Endothelial cell of umbilical vein (primary cell): Measurements from ENCODE around the gene SNW1. TPM values are rescaled to one million over a fixed set of nuclear protein-coding genes. Genes with fewer than 3 reads are reported as not detected.

ENCODE experiments used
- BruUV-seq: library from RNA; stranded (reverse); fragments of 400-500 nt; replicated peaks from 2 replicates; lab custom pipeline; 2021; lab: Mats Ljungman, UMichigan
- CTCF ChIA-PET: fragments of 300-600, 350-600 bp; sonication (Branson Sonifier 250); formaldehyde crosslinking; loops from one replicate; lab custom pipeline; 2021; ENCODE audit warnings: antibody characterized with exemption, inconsistent platforms; lab: Charles Lee
- POLR2A ChIA-PET: fragments of 300-600, 350-600 bp; sonication (Branson Sonifier 250); formaldehyde crosslinking; loops from one replicate; lab custom pipeline; 2021; ENCODE audit warnings: antibody characterized with exemption, inconsistent platforms; lab: Charles Lee
- DNase-seq: peaks from one replicate; pipeline ENCODE4 v3.0.0-alpha.2; 2011; ENCODE audit warnings: low read depth, low spot score
- FAIRE-seq: peaks from 2 replicates; lab custom pipeline; 2011; peaks lifted over from hg19 to GRCh38; lab: Jason Lieb, UNC
- H2AFZ ChIP-seq: 2 replicates; pipeline ENCODE4 v1.6.0; 2012; ENCODE audit warnings: low read depth, low read length, control low read depth, inconsistent platforms
- H3K27ac ChIP-seq: 2 replicates; pipeline ENCODE4 v1.5.1; 2011; ENCODE audit warnings: low read depth, mild to moderate bottlenecking, control low read depth, low read length, moderate library complexity; ENCODE audit not compliant: insufficient read depth
- H3K27me3 ChIP-seq, 2 experiments: 2 replicates each; pipeline versions ENCODE4 v1.6.0 to v1.6.1; 2011; ENCODE audit warnings: low read length in 2 of 2, mixed read lengths in 1 of 2; ENCODE audit not compliant: control insufficient read depth in 2 of 2, insufficient read depth in 2 of 2
- H3K36me3 ChIP-seq, 2 experiments: 2 replicates in 1 of 2; 3 replicates in 1 of 2; pipeline ENCODE4 v1.5.1; 2011; ENCODE audit warnings: low read length in 2 of 2, mild to moderate bottlenecking in 1 of 2, moderate library complexity in 1 of 2; ENCODE audit not compliant: control insufficient read depth in 2 of 2, insufficient read depth in 2 of 2; ENCODE audit errors: extremely low read depth in 1 of 2
- H3K4me1 ChIP-seq: 3 replicates; pipeline ENCODE4 v1.5.1; 2011; ENCODE audit warnings: mild to moderate bottlenecking, low read length; ENCODE audit not compliant: control insufficient read depth, insufficient read depth; ENCODE audit errors: extremely low read depth
- H3K4me2 ChIP-seq: 2 replicates; pipeline ENCODE4 v1.6.1; 2011; ENCODE audit warnings: low read length, control low read depth, mixed read lengths; ENCODE audit not compliant: insufficient read depth
- H3K4me3 ChIP-seq, 3 experiments: fragments of 200-600 bp in 1 of 3; sonication (generic), shearing (Covaris generic) in 1 of 3; replicated peaks in 1 of 3; 2 replicates each; pipeline ENCODE4 v1.5.1; 2011 to 2016; ENCODE audit warnings: control low read depth in 3 of 3, low read length in 3 of 3, mild to moderate bottlenecking in 2 of 3, inconsistent platforms in 1 of 3, low read depth in 1 of 3, moderate library complexity in 1 of 3; ENCODE audit not compliant: insufficient read depth in 1 of 3
- H3K79me2 ChIP-seq: 2 replicates; pipeline ENCODE4 v1.6.0; 2012; ENCODE audit warnings: low read length, inconsistent platforms; ENCODE audit not compliant: control insufficient read depth, insufficient read depth
- H3K9ac ChIP-seq: replicated peaks from 2 replicates; pipeline ENCODE3; 2011; ENCODE audit warnings: low read length, control low read depth; ENCODE audit not compliant: insufficient read depth; ENCODE audit errors: extremely low read depth
- H3K9me1 ChIP-seq: replicated peaks from 3 replicates; pipeline ENCODE4 v1.6.0; 2011; ENCODE audit warnings: mild to moderate bottlenecking, low read length; ENCODE audit not compliant: control insufficient read depth, insufficient read depth; ENCODE audit errors: extremely low read depth
- H3K9me3 ChIP-seq: replicated peaks from 2 replicates; pipeline ENCODE4 v1.5.1; 2012; ENCODE audit warnings: low read length, inconsistent platforms; ENCODE audit not compliant: control insufficient read depth, insufficient read depth
- H4K20me1 ChIP-seq: replicated peaks from 2 replicates; pipeline ENCODE3; 2011; ENCODE audit warnings: mild to moderate bottlenecking, low read length; ENCODE audit not compliant: control insufficient read depth, insufficient read depth; ENCODE audit errors: extremely low read depth
- EZH2 ChIP-seq: IDR thresholded peaks from 2 replicates; pipeline ENCODE4 v1.6.1; 2012; ENCODE audit warnings: borderline replicate concordance, low read depth, mild to moderate bottlenecking, moderate library complexity, low read length, inconsistent platforms; ENCODE audit not compliant: severe bottlenecking
- FOS ChIP-seq: IDR thresholded peaks from 2 replicates; pipeline ENCODE4 v1.6.1; 2011; ENCODE audit warnings: mild to moderate bottlenecking, low read length, moderate library complexity, borderline replicate concordance; ENCODE audit not compliant: insufficient read depth
- GATA2 ChIP-seq: IDR thresholded peaks from 2 replicates; pipeline ENCODE4 v1.7.0; 2011; ENCODE audit warnings: low read depth, mild to moderate bottlenecking, moderate library complexity, mixed read lengths, low read length; ENCODE audit not compliant: insufficient read length, insufficient read depth
- JUN ChIP-seq: IDR thresholded peaks from 2 replicates; pipeline ENCODE4 v1.6.1; 2011; ENCODE audit warnings: borderline replicate concordance, low read depth; ENCODE audit not compliant: insufficient read length, insufficient read depth
- POLR2A ChIP-seq: IDR thresholded peaks from 2 replicates; pipeline ENCODE4 v1.6.1; 2012; ENCODE audit warnings: low read depth, mild to moderate bottlenecking, control low read depth, low read length
- dilution Hi-C: fragments of 300-500 bp; cut with MboI; formaldehyde crosslinking; loops from one replicate; pipeline ENCODE4 v1.15.0; 2019; ENCODE audit warnings: low sequenced_read_pairs; ENCODE audit not compliant: extremely low pct_ligation_motif_present
- intact Hi-C: fragments of 100-400 bp; cut with micrococcal nuclease; formaldehyde crosslinking; loops from one replicate; pipeline ENCODE4 v1.10.0; 2022
- polyA plus RNA-seq, 4 experiments: library from polyadenylated mRNA; depleted of rRNA in 3 of 4; stranded (reverse) in 3 of 4; unstranded in 1 of 4; fragments of >200 nt; gene quantifications; 2 replicates each; pipeline versions ENCODE4 v1.2.1 to v1.2.3, GENCODE V29; 2011 to 2012; ENCODE audit warnings: missing spikeins in 1 of 4
- total RNA-seq: library from RNA; stranded (reverse); gene quantifications from 2 replicates; pipeline ENCODE4 v1.2.3, GENCODE V29; 2021
- TF ChIP-seq, protein P1 (sequence below), 2 donors: IDR thresholded peaks; 1 replicate in 1 of 2; 2 replicates in 1 of 2; pipeline ENCODE4 v1.5.1; 2011; ENCODE audit warnings: low read length in 2 of 2, mild to moderate bottlenecking in 2 of 2, moderate library complexity in 2 of 2, control low read depth in 1 of 2, inconsistent platforms in 1 of 2, low read depth in 1 of 2; ENCODE audit not compliant: insufficient read depth in 1 of 2; ENCODE audit errors: extremely low read depth in 1 of 2
- TF ChIP-seq, protein P2 (sequence below): IDR thresholded peaks from 2 replicates; pipeline ENCODE4 v1.6.1; 2011; ENCODE audit not compliant: insufficient read depth, insufficient read length

SNW1 gene
- total and polyA plus RNA-seq, 2 donors (not counting 3 experiments of a cell fraction or from before 2014, with no cell fraction given) = 14.3 to 104 TPM

DNA sequence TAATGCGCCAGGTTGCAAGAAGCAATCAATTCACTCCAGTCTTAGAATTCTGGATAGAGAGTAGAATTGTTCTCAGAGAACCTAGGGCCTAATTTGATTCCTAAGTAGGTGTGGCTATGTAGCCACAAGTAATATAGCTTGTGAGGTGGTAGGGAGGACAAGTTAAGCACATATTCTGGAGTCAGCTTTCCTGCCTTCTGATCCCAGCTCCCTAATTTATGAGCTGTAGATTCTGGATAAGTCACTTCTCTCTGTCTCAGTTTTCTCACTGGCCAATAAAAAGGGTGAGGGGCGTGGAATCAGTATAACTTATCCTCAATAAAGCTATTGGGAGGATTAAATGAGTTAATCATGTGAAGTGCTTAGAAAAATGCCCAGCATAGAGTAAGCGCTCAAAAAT is 3.0 kb upstream of the SNW1 start:
- H2AFZ ChIP-seq = no peak overlapping the region
- no peaks in the 10 kb centered on the region for H4K20me1 ChIP-seq
- no TSS peak for BruUV-seq
- DNase-seq = no peak
- CTCF ChIA-PET = interaction anchor here (1.2 kb wide), 1 partner anchor 11 kb away, joined by 3 read pairs; no protein-coding TSS in a partner anchor
- POLR2A ChIA-PET = no interaction called here
- H3K4me3 ChIP-seq = no peak overlapping the region
- no peaks in the 10 kb centered on the region for H3K36me3 ChIP-seq
- no peak overlapping the region for H3K4me2 ChIP-seq
- no peaks in the 10 kb centered on the region for H3K27me3 ChIP-seq
- dilution Hi-C loops (no loop called here), intact Hi-C loops (loop anchor here (5.0 kb wide), 1 partner anchor 107 kb away; no protein-coding TSS in a partner anchor)
- peaks cover 19% of the 10 kb centered on the region for H3K79me2 ChIP-seq
- no peak for FAIRE-seq
- H3K9me1 ChIP-seq = no peaks in the 10 kb centered on the region
- H3K9ac ChIP-seq = no peak overlapping the region
- H3K27ac ChIP-seq = no peak overlapping the region
- no peak for TF ChIP-seq EZH2
- TF ChIP-seq, protein P1, sequence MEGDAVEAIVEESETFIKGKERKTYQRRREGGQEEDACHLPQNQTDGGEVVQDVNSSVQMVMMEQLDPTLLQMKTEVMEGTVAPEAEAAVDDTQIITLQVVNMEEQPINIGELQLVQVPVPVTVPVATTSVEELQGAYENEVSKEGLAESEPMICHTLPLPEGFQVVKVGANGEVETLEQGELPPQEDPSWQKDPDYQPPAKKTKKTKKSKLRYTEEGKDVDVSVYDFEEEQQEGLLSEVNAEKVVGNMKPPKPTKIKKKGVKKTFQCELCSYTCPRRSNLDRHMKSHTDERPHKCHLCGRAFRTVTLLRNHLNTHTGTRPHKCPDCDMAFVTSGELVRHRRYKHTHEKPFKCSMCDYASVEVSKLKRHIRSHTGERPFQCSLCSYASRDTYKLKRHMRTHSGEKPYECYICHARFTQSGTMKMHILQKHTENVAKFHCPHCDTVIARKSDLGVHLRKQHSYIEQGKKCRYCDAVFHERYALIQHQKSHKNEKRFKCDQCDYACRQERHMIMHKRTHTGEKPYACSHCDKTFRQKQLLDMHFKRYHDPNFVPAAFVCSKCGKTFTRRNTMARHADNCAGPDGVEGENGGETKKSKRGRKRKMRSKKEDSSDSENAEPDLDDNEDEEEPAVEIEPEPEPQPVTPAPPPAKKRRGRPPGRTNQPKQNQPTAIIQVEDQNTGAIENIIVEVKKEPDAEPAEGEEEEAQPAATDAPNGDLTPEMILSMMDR (IDR thresholded peaks at IDR 0.05; ENCODE audit: extremely low read depth in 1 of 2, insufficient read depth in 1 of 2, low read depth in 1 of 2, low read length in 2 of 2) = no peak
- no peak for TF ChIP-seq POLR2A
- no peak for TF ChIP-seq GATA2
- no peak for TF ChIP-seq FOS
- TF ChIP-seq, protein P2, sequence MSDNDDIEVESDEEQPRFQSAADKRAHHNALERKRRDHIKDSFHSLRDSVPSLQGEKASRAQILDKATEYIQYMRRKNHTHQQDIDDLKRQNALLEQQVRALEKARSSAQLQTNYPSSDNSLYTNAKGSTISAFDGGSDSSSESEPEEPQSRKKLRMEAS = no peak
- TF ChIP-seq JUN = no peak
- H3K9me3 ChIP-seq = no peaks in the 10 kb centered on the region
- H3K4me1 ChIP-seq = peaks cover 8% of the 10 kb centered on the region
